WTC11 (cell line): ENCODE data around the gene CST8. TPM values are rescaled to one million over a fixed set of nuclear protein-coding genes. Genes with fewer than 3 reads are reported as not detected.

Experiments used
- ATAC-seq: fragments of 200-7000 bp; cut with Tn5 transposase; 2 replicates; pipeline ENCODE4 v1.10.0; 2021; ENCODE audit warnings: mild to moderate bottlenecking, moderate library complexity
- CTCF ChIA-PET: fragments of 300-600 bp; sonication (Branson Sonifier 250); formaldehyde crosslinking; loops from one replicate; lab custom pipeline; 2021; ENCODE audit warnings: antibody characterized with exemption; lab: Charles Lee
- POLR2A ChIA-PET: fragments of 350-600 bp; sonication (Branson Sonifier 250); formaldehyde crosslinking; loops from one replicate; lab custom pipeline; 2021; ENCODE audit warnings: antibody characterized with exemption; lab: Charles Lee
- DNase-seq: peaks from one replicate; pipeline ENCODE4 v3.0.0; 2021; ENCODE audit warnings: low spot score
- H3K27ac Mint-ChIP-seq: 2 replicates; pipeline ENCODE4 v1.8.0; 2021; ENCODE audit warnings: mixed read lengths
- H3K27me3 Mint-ChIP-seq: 2 replicates; pipeline ENCODE4 v1.8.0; 2021; ENCODE audit warnings: low read depth, mild to moderate bottlenecking, moderate library complexity, mixed read lengths
- H3K36me3 Mint-ChIP-seq: 2 replicates; pipeline ENCODE4 v1.8.0; 2021; ENCODE audit warnings: mixed read lengths
- H3K4me1 Mint-ChIP-seq: 2 replicates; pipeline ENCODE4 v1.8.0; 2022; ENCODE audit warnings: mixed read lengths
- H3K4me3 Mint-ChIP-seq: 2 replicates; pipeline ENCODE4 v1.8.0; 2021; ENCODE audit warnings: mild to moderate bottlenecking, moderate library complexity, mixed read lengths
- H3K9me3 Mint-ChIP-seq: 2 replicates; pipeline ENCODE4 v1.8.0; 2021; ENCODE audit warnings: mixed read lengths
- ATF1 ChIP-seq: sonication (generic); formaldehyde crosslinking; IDR thresholded peaks from 2 replicates; pipeline ENCODE4 v1.8.1; 2023; ENCODE audit warnings: mild to moderate bottlenecking, moderate library complexity, missing genetic modification reagents
- CREB1 ChIP-seq: sonication (generic); formaldehyde crosslinking; IDR thresholded peaks from 2 replicates; pipeline ENCODE4 v1.8.0; 2023; ENCODE audit warnings: mild to moderate bottlenecking, missing genetic modification reagents
- CREM ChIP-seq: sonication (generic); formaldehyde crosslinking; IDR thresholded peaks from 2 replicates; pipeline ENCODE4 v1.8.1; 2022; ENCODE audit warnings: mild to moderate bottlenecking, missing genetic modification reagents, moderate library complexity
- FOXJ3 ChIP-seq: sonication (generic); formaldehyde crosslinking; IDR thresholded peaks from 2 replicates; pipeline ENCODE4 v1.9.0; 2021; ENCODE audit warnings: missing genetic modification reagents, mild to moderate bottlenecking, borderline replicate concordance
- FOXK1 ChIP-seq: sonication (generic); formaldehyde crosslinking; IDR thresholded peaks from 2 replicates; pipeline ENCODE4 v1.8.0; 2022; ENCODE audit warnings: mild to moderate bottlenecking, moderate library complexity, missing genetic modification reagents
- MXD4 ChIP-seq: fragments of 250-450 bp; sonication (Bioruptor Pico); IDR thresholded peaks from 2 replicates; pipeline ENCODE4 v1.8.0; 2021; ENCODE audit warnings: mild to moderate bottlenecking, moderate library complexity, borderline replicate concordance
- NR2C2 ChIP-seq: sonication (generic); formaldehyde crosslinking; IDR thresholded peaks from 2 replicates; pipeline ENCODE4 v1.8.0; 2022; ENCODE audit warnings: mild to moderate bottlenecking, missing genetic modification reagents
- RORB ChIP-seq: fragments of 250-450 bp; sonication (Bioruptor Pico); IDR thresholded peaks from 2 replicates; pipeline ENCODE4 v1.9.0; 2021; ENCODE audit warnings: mild to moderate bottlenecking
- TP53 ChIP-seq: sonication (generic); formaldehyde crosslinking; IDR thresholded peaks from 2 replicates; pipeline ENCODE4 v1.8.1; 2023; ENCODE audit warnings: mild to moderate bottlenecking, missing genetic modification reagents
- ZNF317 ChIP-seq: sonication (generic); formaldehyde crosslinking; IDR thresholded peaks from 2 replicates; pipeline ENCODE4 v1.8.1; 2023; ENCODE audit warnings: low read depth, mild to moderate bottlenecking, moderate library complexity, missing genetic modification reagents, borderline replicate concordance
- ZNF396 ChIP-seq: fragments of 250-450 bp; sonication (Bioruptor Pico); IDR thresholded peaks from 2 replicates; pipeline ENCODE4 v1.8.0; 2021; ENCODE audit warnings: mild to moderate bottlenecking, moderate library complexity, borderline replicate concordance
- total RNA-seq: library from RNA; stranded (reverse); gene quantifications from 3 replicates; pipeline ENCODE4 v1.2.3, GENCODE V29; 2021
- TF ChIP-seq, protein P1 (sequence below): sonication (generic); formaldehyde crosslinking; conservative IDR thresholded peaks from 2 replicates; pipeline ENCODE4 v1.8.1; 2023; ENCODE audit warnings: mild to moderate bottlenecking, low read depth, missing genetic modification reagents, moderate library complexity
- TF ChIP-seq, protein P2 (sequence below): sonication (generic); formaldehyde crosslinking; IDR thresholded peaks from 2 replicates; pipeline ENCODE4 v1.8.0; 2022; ENCODE audit warnings: mild to moderate bottlenecking, missing genetic modification reagents
- TF ChIP-seq, protein P3 (sequence below): fragments of 250-450 bp; sonication (Bioruptor Pico); IDR thresholded peaks from 2 replicates; pipeline ENCODE4 v1.8.0; 2021; ENCODE audit warnings: mild to moderate bottlenecking
- TF ChIP-seq, protein P4 (sequence below): sonication (generic); formaldehyde crosslinking; IDR thresholded peaks from 2 replicates; pipeline ENCODE4 v1.8.0; 2023; ENCODE audit warnings: missing genetic modification reagents
- TF ChIP-seq, protein P5 (sequence below): sonication (generic); formaldehyde crosslinking; IDR thresholded peaks from 2 replicates; pipeline ENCODE4 v1.8.0; 2023; ENCODE audit warnings: mild to moderate bottlenecking, missing genetic modification reagents
- TF ChIP-seq, protein P6 (sequence below): sonication (generic); formaldehyde crosslinking; IDR thresholded peaks from 2 replicates; pipeline ENCODE4 v1.8.1; 2022; ENCODE audit warnings: mild to moderate bottlenecking, missing genetic modification reagents, moderate library complexity, borderline replicate concordance
- TF ChIP-seq, protein P7 (sequence below): sonication (generic); formaldehyde crosslinking; IDR thresholded peaks from 2 replicates; pipeline ENCODE4 v1.8.0; 2022; ENCODE audit warnings: mild to moderate bottlenecking, missing genetic modification reagents
- TF ChIP-seq, protein P8 (sequence below): sonication (generic); formaldehyde crosslinking; IDR thresholded peaks from 2 replicates; pipeline ENCODE4 v1.8.0; 2022; ENCODE audit warnings: mild to moderate bottlenecking, missing genetic modification reagents

Gene CST8
- total RNA-seq, 1 experiment from 2014 or later, result not detected

DNA sequence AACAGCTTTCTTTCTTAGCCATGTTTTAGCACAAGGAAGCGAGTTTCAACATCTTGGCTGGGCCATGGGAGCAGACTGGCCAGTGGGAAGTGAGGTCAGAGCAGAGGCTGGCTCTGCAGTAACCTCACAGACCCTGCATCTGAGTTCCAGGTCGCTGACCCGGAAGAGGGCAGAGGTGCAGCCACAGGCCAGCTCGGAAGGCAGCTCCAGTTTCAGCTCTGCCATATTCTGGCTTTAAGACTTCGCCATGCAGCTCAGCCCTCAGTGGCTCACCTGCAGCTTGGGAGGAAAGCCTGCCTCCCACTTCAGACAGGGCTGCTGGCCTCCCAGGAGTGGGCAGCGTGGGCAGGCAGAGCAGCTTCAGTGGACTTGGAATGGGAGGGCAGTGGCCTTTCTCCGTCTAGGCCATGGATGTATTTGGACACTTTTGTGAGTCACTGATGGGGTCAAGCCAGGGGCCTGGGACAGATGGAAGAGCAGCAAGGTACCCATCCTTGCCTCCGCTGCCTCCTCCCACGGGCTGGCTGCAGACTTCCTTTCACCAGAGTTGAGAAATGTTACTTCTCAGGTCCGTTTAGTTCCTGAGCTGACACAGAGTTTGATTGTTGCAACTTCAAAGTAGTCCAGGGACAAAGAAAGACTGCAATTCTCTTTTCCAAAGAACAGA, 18.5 kb downstream of the CST8 start:
- CTCF ChIA-PET, result no interaction called here
- H3K4me3 Mint-ChIP-seq, result no peak overlapping the region
- H3K9me3 Mint-ChIP-seq, result peaks cover 13% of the 10 kb centered on the region
- ATAC-seq, result no peak
- POLR2A ChIA-PET, result no interaction called here
- peaks cover 9% of the 10 kb centered on the region for H3K27me3 Mint-ChIP-seq
- no peak overlapping the region for H3K27ac Mint-ChIP-seq
- DNase-seq, result no peak
- TF ChIP-seq FOXJ3 (CRISPR knock-in tag), result no peak
- H3K4me1 Mint-ChIP-seq, result peaks cover 53% of the 10 kb centered on the region
- H3K36me3 Mint-ChIP-seq, result peaks cover 6% of the 10 kb centered on the region

DNA sequence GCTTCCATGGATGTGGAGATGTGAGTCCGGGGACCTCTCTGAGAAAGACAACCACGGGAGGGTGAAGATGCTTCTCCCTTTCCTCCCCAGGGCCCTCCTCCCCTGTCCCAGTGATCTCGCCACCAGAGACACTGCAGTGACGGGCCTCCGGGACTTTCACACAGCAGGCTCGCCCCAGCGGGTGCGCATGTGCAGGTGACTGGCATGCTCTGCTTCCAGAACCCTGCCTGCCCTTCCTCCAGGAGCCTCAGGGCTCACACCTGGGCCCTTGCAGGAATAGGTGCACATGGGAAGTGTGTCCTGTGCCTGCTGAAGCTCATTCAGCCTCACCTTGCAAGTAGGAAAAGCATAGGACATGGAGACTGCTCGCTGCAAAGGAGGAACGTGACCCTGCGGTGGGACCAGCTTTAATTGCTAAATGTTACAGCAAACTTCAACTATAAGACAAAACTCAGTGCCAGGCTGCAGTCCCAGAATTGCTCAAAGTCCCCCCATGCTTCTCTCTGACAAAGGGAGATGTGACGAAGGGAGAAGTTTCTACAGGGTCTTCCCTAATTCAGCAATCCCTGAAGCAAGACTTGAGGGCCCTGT, 19.2 kb downstream of the CST8 start:
- POLR2A ChIA-PET, result no interaction called here
- TF ChIP-seq, protein P1, sequence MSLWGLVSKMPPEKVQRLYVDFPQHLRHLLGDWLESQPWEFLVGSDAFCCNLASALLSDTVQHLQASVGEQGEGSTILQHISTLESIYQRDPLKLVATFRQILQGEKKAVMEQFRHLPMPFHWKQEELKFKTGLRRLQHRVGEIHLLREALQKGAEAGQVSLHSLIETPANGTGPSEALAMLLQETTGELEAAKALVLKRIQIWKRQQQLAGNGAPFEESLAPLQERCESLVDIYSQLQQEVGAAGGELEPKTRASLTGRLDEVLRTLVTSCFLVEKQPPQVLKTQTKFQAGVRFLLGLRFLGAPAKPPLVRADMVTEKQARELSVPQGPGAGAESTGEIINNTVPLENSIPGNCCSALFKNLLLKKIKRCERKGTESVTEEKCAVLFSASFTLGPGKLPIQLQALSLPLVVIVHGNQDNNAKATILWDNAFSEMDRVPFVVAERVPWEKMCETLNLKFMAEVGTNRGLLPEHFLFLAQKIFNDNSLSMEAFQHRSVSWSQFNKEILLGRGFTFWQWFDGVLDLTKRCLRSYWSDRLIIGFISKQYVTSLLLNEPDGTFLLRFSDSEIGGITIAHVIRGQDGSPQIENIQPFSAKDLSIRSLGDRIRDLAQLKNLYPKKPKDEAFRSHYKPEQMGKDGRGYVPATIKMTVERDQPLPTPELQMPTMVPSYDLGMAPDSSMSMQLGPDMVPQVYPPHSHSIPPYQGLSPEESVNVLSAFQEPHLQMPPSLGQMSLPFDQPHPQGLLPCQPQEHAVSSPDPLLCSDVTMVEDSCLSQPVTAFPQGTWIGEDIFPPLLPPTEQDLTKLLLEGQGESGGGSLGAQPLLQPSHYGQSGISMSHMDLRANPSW, result no peak
- TF ChIP-seq TP53, result no peak
- H3K27ac Mint-ChIP-seq, result no peak overlapping the region
- H3K9me3 Mint-ChIP-seq, result peaks cover 12% of the 10 kb centered on the region
- peaks cover 8% of the 10 kb centered on the region for H3K36me3 Mint-ChIP-seq
- H3K27me3 Mint-ChIP-seq, result peaks cover 12% of the 10 kb centered on the region
- DNase-seq (no peak), ATAC-seq (no peak)
- CTCF ChIA-PET, result no interaction called here
- H3K4me1 Mint-ChIP-seq, result peaks cover 60% of the 10 kb centered on the region
- no peak overlapping the region for H3K4me3 Mint-ChIP-seq

DNA sequence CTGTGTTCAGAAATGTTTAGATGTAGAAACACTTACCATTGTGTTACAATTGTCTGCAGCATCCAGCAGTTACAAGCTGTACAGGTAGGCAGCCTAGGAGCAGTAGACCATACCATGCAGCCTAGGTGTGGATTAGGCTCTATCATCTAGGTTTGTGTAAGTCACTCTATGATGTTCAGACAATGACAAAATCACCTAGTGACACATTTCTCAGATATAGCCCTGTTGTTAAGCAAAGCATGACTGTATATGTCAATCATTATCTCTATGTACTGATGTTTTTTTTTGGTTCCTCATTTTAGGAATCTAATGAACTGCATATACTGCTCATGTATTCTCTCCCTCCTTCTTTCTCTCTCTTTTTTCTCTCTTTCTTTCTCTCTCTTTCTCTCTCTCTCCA, 22.2 kb downstream of the CST8 start:
- peaks cover 49% of the 10 kb centered on the region for H3K4me1 Mint-ChIP-seq
- ChIA-PET POLR2A (no interaction called here), CTCF (no interaction called here)
- H3K27me3 Mint-ChIP-seq, result peaks cover 17% of the 10 kb centered on the region
- ATAC-seq (no peak), DNase-seq (no peak)
- TF ChIP-seq, protein P2, sequence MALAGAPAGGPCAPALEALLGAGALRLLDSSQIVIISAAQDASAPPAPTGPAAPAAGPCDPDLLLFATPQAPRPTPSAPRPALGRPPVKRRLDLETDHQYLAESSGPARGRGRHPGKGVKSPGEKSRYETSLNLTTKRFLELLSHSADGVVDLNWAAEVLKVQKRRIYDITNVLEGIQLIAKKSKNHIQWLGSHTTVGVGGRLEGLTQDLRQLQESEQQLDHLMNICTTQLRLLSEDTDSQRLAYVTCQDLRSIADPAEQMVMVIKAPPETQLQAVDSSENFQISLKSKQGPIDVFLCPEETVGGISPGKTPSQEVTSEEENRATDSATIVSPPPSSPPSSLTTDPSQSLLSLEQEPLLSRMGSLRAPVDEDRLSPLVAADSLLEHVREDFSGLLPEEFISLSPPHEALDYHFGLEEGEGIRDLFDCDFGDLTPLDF (CRISPR knock-in tag), result no peak
- TF ChIP-seq, protein P3, sequence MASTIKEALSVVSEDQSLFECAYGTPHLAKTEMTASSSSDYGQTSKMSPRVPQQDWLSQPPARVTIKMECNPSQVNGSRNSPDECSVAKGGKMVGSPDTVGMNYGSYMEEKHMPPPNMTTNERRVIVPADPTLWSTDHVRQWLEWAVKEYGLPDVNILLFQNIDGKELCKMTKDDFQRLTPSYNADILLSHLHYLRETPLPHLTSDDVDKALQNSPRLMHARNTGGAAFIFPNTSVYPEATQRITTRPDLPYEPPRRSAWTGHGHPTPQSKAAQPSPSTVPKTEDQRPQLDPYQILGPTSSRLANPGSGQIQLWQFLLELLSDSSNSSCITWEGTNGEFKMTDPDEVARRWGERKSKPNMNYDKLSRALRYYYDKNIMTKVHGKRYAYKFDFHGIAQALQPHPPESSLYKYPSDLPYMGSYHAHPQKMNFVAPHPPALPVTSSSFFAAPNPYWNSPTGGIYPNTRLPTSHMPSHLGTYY (CRISPR knock-in tag), result no peak
- no peak for TF ChIP-seq RORB
- TF ChIP-seq ZNF317 (CRISPR knock-in tag), result no peak
- TF ChIP-seq, protein P4, sequence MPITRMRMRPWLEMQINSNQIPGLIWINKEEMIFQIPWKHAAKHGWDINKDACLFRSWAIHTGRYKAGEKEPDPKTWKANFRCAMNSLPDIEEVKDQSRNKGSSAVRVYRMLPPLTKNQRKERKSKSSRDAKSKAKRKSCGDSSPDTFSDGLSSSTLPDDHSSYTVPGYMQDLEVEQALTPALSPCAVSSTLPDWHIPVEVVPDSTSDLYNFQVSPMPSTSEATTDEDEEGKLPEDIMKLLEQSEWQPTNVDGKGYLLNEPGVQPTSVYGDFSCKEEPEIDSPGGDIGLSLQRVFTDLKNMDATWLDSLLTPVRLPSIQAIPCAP (CRISPR knock-in tag), result no peak
- no peak for TF ChIP-seq ZNF396 (CRISPR knock-in tag)
- TF ChIP-seq MXD4 (CRISPR knock-in tag), result no peak
- TF ChIP-seq, protein P5, sequence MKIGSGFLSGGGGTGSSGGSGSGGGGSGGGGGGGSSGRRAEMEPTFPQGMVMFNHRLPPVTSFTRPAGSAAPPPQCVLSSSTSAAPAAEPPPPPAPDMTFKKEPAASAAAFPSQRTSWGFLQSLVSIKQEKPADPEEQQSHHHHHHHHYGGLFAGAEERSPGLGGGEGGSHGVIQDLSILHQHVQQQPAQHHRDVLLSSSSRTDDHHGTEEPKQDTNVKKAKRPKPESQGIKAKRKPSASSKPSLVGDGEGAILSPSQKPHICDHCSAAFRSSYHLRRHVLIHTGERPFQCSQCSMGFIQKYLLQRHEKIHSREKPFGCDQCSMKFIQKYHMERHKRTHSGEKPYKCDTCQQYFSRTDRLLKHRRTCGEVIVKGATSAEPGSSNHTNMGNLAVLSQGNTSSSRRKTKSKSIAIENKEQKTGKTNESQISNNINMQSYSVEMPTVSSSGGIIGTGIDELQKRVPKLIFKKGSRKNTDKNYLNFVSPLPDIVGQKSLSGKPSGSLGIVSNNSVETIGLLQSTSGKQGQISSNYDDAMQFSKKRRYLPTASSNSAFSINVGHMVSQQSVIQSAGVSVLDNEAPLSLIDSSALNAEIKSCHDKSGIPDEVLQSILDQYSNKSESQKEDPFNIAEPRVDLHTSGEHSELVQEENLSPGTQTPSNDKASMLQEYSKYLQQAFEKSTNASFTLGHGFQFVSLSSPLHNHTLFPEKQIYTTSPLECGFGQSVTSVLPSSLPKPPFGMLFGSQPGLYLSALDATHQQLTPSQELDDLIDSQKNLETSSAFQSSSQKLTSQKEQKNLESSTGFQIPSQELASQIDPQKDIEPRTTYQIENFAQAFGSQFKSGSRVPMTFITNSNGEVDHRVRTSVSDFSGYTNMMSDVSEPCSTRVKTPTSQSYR (CRISPR knock-in tag), result no peak
- TF ChIP-seq, protein P6, sequence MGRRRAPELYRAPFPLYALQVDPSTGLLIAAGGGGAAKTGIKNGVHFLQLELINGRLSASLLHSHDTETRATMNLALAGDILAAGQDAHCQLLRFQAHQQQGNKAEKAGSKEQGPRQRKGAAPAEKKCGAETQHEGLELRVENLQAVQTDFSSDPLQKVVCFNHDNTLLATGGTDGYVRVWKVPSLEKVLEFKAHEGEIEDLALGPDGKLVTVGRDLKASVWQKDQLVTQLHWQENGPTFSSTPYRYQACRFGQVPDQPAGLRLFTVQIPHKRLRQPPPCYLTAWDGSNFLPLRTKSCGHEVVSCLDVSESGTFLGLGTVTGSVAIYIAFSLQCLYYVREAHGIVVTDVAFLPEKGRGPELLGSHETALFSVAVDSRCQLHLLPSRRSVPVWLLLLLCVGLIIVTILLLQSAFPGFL (CRISPR knock-in tag), result no peak
- TF ChIP-seq, protein P7, sequence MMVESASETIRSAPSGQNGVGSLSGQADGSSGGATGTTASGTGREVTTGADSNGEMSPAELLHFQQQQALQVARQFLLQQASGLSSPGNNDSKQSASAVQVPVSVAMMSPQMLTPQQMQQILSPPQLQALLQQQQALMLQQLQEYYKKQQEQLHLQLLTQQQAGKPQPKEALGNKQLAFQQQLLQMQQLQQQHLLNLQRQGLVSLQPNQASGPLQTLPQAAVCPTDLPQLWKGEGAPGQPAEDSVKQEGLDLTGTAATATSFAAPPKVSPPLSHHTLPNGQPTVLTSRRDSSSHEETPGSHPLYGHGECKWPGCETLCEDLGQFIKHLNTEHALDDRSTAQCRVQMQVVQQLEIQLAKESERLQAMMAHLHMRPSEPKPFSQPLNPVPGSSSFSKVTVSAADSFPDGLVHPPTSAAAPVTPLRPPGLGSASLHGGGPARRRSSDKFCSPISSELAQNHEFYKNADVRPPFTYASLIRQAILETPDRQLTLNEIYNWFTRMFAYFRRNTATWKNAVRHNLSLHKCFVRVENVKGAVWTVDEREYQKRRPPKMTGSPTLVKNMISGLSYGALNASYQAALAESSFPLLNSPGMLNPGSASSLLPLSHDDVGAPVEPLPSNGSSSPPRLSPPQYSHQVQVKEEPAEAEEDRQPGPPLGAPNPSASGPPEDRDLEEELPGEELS (CRISPR knock-in tag), result no peak
- no peak for TF ChIP-seq CREB1 (CRISPR knock-in tag)
- TF ChIP-seq, protein P8, sequence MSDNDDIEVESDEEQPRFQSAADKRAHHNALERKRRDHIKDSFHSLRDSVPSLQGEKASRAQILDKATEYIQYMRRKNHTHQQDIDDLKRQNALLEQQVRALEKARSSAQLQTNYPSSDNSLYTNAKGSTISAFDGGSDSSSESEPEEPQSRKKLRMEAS, result no peak
- no peak for TF ChIP-seq ATF1 (CRISPR knock-in tag)
- TF ChIP-seq NR2C2 (CRISPR knock-in tag), result no peak
- no peak for TF ChIP-seq CREM
- TF ChIP-seq FOXK1 (CRISPR knock-in tag), result no peak
- no peak overlapping the region for H3K4me3 Mint-ChIP-seq
- H3K9me3 Mint-ChIP-seq, result peaks cover 13% of the 10 kb centered on the region
- H3K36me3 Mint-ChIP-seq, result peaks cover 8% of the 10 kb centered on the region
- no peak overlapping the region for H3K27ac Mint-ChIP-seq
